ENCODE data around the gene RNF215. TPM values are rescaled to one million over a fixed set of nuclear protein-coding genes. Genes with fewer than 3 reads are reported as not detected.

Gene RNF215
- polyA plus RNA-seq, 6 donors from 2014 or later, result 0.30 to 1.0 (median 0.95) TPM; not detected in 1

GRCh38 chr22:30358541-30358940 lies 28.7 kb downstream of the RNF215 start:
- peak overlapping the region in 4 of 8 donors; percentile 37 to 95 (median 68) for H3K4me3 Mint-ChIP-seq
- peaks cover 32 to 41% (median 40%) of the 10 kb centered on the region in 3 donors for H3K4me1 Mint-ChIP-seq
- no peaks in the 10 kb centered on the region for H3K36me3 Mint-ChIP-seq
- peaks cover 0 to 2% (median 0%) of the 10 kb centered on the region in 7 donors for H3K9me3 Mint-ChIP-seq
- peaks cover 0 to 5% (median 0%) of the 10 kb centered on the region in 3 donors for H3K27me3 Mint-ChIP-seq
- peak overlapping the region in 1 of 6 donors; percentile 38 for H3K27ac Mint-ChIP-seq
- ATAC-seq (ENCODE audit: low read depth in 2 of 2) (no peak), DNase-seq (no peak)

- ATAC-seq (ENCODE audit: low read depth in 2 of 2) (no peak), DNase-seq (no peak)
- Mint-ChIP-seq H3K9me3 (peaks cover 0 to 2% (median 0%) of the 10 kb centered on the region in 7 donors), H3K27ac (peak overlapping the region; percentile 79 to 99 (median 98)), H3K4me3 (peak overlapping the region; percentile 91 to 99 (median 96)), H3K4me1 (peaks cover 33 to 43% (median 42%) of the 10 kb centered on the region in 3 donors), H3K27me3 (peaks cover 0 to 5% (median 0%) of the 10 kb centered on the region in 3 donors), H3K36me3 (no peaks in the 10 kb centered on the region)
Observed at GRCh38 chr22:30357650-30358215, 29.5 kb downstream of the RNF215 start.

- H3K27ac Mint-ChIP-seq, result peak overlapping the region; percentile 97 to 99 (median 98)
- peaks cover 0 to 2% (median 0%) of the 10 kb centered on the region in 7 donors for H3K9me3 Mint-ChIP-seq
- H3K4me1 Mint-ChIP-seq, result peaks cover 33 to 44% (median 42%) of the 10 kb centered on the region in 3 donors
- DNase-seq, result no peak
- peaks cover 0 to 5% (median 0%) of the 10 kb centered on the region in 3 donors for H3K27me3 Mint-ChIP-seq
- ATAC-seq (ENCODE audit: low read depth in 2 of 2), result peak; percentile 12 to 13
- no peaks in the 10 kb centered on the region for H3K36me3 Mint-ChIP-seq
- peak overlapping the region; percentile 91 to 99 (median 96) for H3K4me3 Mint-ChIP-seq
Observed at GRCh38 chr22:30357236-30357570, 30.0 kb downstream of the RNF215 start.

DNA sequence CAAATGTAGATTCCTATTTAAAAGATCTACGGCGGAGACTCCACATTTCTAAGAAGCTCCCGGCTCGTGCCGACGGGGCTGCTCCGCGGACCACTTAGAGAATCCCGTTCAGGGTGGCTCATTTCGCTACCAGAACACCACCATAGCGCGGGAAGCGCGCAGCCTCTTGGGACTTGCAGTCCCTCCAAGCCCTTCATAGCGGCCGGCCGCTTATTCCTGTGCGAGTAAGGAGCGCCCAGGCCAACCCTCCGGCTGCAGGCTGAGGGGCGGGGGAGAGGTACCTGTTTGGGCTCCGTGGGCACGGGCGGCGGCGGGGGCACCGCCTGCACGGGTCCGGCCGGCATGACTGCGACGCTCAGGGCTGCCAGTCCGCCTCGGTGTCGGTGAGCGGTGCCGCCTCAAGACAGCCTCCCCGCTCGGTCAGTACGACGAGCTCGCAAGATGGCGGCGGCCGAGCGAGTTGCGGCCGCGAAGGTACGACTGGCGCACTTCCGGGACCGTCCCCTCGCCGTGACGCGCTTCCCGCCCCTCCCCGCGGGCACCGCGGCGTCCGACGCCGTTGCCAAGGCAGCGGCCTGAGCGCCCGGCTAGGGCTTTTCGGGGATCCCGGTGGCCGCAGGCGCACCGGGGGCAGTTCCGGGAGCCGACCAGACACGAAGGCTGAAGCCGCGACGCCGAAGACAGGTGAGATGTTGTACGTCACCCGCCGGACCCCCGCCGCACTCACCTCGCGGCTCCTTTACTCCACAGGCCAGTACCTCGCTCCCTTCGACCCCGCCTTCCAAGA lies 30.6 kb downstream of the RNF215 start, which contains the start of the genes CCDC157 and SF3A1:
CCDC157 (plus strand) TSS at position 559 of the 787 bp plus-strand sequence. CDS start 8,994 bp downstream, outside the sequence.
SF3A1 (minus strand) TSS at position 446 of the 787 bp plus-strand sequence; CDS start at position 344, 102 bp downstream.
- Mint-ChIP-seq H3K27me3 (peaks cover 0 to 5% (median 0%) of the 10 kb centered on the region in 3 donors), H3K4me1 (peaks cover 35 to 49% (median 46%) of the 10 kb centered on the region in 3 donors), H3K27ac (peak within 1 kb of the TSS; percentile 97 to 99 (median 98)), H3K36me3 (no peaks in the 10 kb centered on the region), H3K9me3 (peaks cover 0 to 2% (median 0%) of the 10 kb centered on the region in 7 donors), H3K4me3 (peak within 1 kb of the TSS; percentile 91 to 99 (median 96))
- peak; percentile 84 to 88 for ATAC-seq (ENCODE audit: low read depth in 2 of 2)
- peak; percentile 89 for DNase-seq

- Mint-ChIP-seq H3K4me3 (peak overlapping the region in 7 of 8 donors; percentile 15 to 98 (median 95)), H3K27ac (peak overlapping the region in 5 of 6 donors; percentile 72 to 99 (median 92)), H3K36me3 (peaks cover 0 to 6% of the 10 kb centered on the region in 2 donors), H3K4me1 (peaks cover 38 to 66% (median 61%) of the 10 kb centered on the region in 3 donors), H3K9me3 (peaks cover 0 to 2% (median 0%) of the 10 kb centered on the region in 7 donors), H3K27me3 (peaks cover 0 to 5% (median 0%) of the 10 kb centered on the region in 3 donors)
- no peak for ATAC-seq (ENCODE audit: low read depth in 2 of 2)
- no peak for DNase-seq
Observed at GRCh38 chr22:30354644-30355043, 32.6 kb downstream of the RNF215 start.

DNA sequence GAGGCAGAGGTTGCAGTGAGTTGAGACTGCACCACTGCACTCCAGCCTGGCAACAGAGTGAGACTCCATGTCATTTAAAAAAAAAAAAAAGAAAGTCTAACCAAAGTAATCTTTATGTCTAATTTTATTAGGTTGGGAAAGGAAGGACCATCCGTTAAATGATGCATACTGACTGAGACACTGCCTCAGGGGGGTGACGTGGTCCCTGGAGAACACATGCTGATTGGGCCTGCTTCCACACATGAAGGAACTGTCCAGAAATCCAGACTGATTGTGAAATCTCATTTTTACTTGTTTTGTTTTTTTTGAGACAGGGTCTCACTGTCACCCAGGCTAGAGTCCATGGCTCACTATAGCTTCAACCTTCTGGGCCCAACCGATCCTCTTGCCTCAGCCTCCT lies 36.0 kb downstream of the RNF215 start:
- H3K9me3 Mint-ChIP-seq, result peaks cover 0 to 2% (median 0%) of the 10 kb centered on the region in 7 donors
- H3K27ac Mint-ChIP-seq, result peak overlapping the region in 2 of 6 donors; percentile 39 to 71
- H3K4me3 Mint-ChIP-seq, result peak overlapping the region in 1 of 8 donors; percentile 57
- ATAC-seq (ENCODE audit: low read depth in 2 of 2) (no peak), DNase-seq (no peak)
- peaks cover 0 to 9% of the 10 kb centered on the region in 2 donors for H3K36me3 Mint-ChIP-seq
- no peaks in the 10 kb centered on the region for H3K27me3 Mint-ChIP-seq
- H3K4me1 Mint-ChIP-seq, result peaks cover 32 to 66% (median 50%) of the 10 kb centered on the region in 3 donors

DNA sequence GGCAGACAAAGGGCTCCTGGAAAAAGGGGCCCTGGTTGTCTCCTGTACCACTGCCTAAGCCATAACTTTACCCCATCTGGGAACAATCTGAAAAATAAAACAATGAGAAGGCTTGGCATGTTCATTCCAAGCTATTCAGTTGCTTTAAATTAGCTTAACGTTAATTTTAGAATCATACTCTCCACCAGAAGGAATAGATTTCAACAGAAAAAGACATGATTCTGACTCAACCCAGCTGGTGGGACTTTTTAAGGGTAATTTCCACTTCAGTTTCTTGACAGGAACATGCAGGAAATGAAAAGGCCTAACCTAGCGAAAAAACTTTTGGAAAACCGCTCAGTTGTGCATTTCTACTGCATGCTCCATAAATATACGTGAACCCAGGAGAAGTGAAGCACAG lies 38.4 kb downstream of the RNF215 start:
- ATAC-seq (ENCODE audit: low read depth in 2 of 2), result no peak
- peaks cover 0 to 16% of the 10 kb centered on the region in 2 donors for H3K36me3 Mint-ChIP-seq
- no peak overlapping the region for H3K4me3 Mint-ChIP-seq
- H3K27ac Mint-ChIP-seq, result peak overlapping the region in 2 of 6 donors; percentile 57 to 70
- H3K27me3 Mint-ChIP-seq, result no peaks in the 10 kb centered on the region
- DNase-seq, result no peak
- H3K4me1 Mint-ChIP-seq, result peaks cover 13 to 42% (median 27%) of the 10 kb centered on the region in 3 donors
- H3K9me3 Mint-ChIP-seq, result no peaks in the 10 kb centered on the region

DNA sequence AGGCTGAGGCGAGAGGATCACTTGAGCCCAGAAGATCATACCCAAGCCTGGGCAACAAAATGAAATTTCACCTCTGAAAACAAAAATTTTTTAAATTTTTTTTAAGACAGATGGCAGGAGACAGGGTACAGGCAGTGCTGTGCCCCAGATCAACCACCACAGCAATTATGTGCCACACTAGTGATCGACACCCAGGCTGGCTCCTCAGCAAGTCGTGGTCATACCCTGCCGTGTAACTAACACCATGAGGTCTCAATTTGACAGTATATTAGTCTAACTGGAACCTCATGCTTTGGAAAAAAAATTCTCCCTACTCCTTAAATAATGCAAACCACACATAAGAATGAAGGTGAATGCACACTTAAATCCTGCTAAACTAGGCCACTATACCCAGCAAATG lies 38.8 kb downstream of the RNF215 start:
- DNase-seq (no peak), ATAC-seq (ENCODE audit: low read depth in 2 of 2) (no peak)
- H3K27ac Mint-ChIP-seq, result peak overlapping the region in 2 of 6 donors; percentile 57 to 70
- no peak overlapping the region for H3K4me3 Mint-ChIP-seq
- H3K9me3 Mint-ChIP-seq, result no peaks in the 10 kb centered on the region
- H3K4me1 Mint-ChIP-seq, result peaks cover 9 to 39% (median 23%) of the 10 kb centered on the region in 3 donors
- H3K36me3 Mint-ChIP-seq, result peaks cover 1 to 20% of the 10 kb centered on the region in 2 donors
- H3K27me3 Mint-ChIP-seq, result no peaks in the 10 kb centered on the region

DNA sequence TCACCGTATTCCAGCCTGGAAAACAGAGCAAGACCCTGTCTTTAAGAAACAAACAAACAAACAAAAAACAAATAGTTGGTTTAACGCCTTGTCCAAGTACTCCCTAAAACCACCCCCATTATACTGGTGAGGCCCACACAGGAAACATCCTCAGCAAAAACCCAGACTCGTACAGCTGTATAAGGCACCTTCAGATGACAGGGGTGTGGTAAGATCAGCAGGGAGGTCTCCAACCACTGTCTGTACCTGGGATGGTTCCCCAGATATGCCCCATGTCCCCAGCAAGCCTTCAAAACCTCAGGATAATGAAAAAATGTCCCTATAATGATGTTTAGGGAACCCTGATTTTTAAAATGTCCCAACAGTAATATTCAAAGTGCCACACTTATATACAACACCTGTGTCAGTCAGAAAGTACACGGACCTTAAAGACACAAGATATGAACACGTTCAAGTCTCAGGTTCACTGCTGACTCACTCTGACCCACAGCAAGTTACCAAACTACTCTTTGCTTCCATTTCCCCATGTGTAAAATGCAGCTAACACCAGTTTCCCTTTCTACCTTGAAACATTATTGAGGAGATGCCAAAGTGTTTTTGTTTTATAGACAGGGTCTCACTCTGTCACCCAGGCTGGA lies 39.8 kb downstream of the RNF215 start:
- Mint-ChIP-seq H3K27ac (peak overlapping the region in 3 of 6 donors; percentile 21 to 49 (median 37)), H3K36me3 (peaks cover 9 to 24% of the 10 kb centered on the region in 2 donors), H3K4me3 (no peak overlapping the region), H3K27me3 (no peaks in the 10 kb centered on the region), H3K4me1 (peaks cover 14 to 39% (median 23%) of the 10 kb centered on the region in 3 donors), H3K9me3 (no peaks in the 10 kb centered on the region)
- ATAC-seq (ENCODE audit: low read depth in 2 of 2) (no peak), DNase-seq (no peak)

GRCh38 chr22:30344447-30345200 lies 42.6 kb downstream of the RNF215 start:
- Mint-ChIP-seq H3K27me3 (no peaks in the 10 kb centered on the region), H3K36me3 (peaks cover 18 to 21% of the 10 kb centered on the region in 2 donors), H3K4me3 (no peak overlapping the region), H3K4me1 (peaks cover 4 to 15% (median 13%) of the 10 kb centered on the region in 3 donors), H3K27ac (no peak overlapping the region), H3K9me3 (no peaks in the 10 kb centered on the region)
- DNase-seq (no peak), ATAC-seq (ENCODE audit: low read depth in 2 of 2) (no peak)

DNA sequence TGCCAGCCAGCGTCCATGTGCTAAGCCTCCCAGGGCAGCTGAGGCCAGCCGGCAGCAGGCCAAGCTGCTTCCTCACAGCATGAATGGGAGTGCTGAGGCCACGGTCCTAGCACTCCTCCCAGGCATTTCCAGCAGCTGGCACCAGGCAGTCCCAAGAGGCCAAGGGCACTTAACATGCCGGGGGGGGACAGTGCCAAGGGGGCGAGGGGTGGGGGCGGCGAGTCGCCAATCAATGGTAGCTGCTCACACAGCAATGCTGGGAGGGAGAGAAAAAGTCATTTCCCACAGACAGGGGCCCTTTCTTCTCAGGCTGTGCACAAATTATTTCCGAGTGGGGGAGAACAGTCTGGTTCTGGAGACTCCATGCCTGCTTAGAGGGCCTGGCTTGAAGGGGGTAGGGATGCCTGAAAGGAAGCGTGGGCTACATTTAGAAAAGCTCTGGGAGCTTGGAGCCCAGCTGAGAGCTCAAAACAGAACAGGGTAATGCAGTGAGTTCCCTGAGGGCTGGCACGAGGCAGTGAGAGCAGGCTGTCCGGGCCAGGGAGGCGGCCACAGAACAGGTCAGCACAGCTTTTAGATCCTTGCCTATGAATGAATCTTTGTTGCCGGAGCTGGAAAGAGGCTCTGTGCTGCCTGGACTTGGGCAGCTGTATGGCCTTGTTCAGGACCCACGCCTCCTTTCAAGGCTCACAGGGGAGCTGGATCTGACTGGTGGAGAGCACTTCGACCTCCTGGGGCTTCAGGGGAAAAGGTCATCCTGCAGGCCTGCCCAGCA lies 46.1 kb downstream of the RNF215 start:
- Mint-ChIP-seq H3K27ac (peak overlapping the region in 2 of 6 donors; percentile 24 to 95), H3K4me1 (peaks cover 2 to 12% (median 6%) of the 10 kb centered on the region in 3 donors), H3K36me3 (peaks cover 18 to 41% of the 10 kb centered on the region in 2 donors), H3K4me3 (no peak overlapping the region), H3K9me3 (no peaks in the 10 kb centered on the region), H3K27me3 (no peaks in the 10 kb centered on the region)
- DNase-seq (no peak), ATAC-seq (ENCODE audit: low read depth in 2 of 2) (no peak)

- DNase-seq (no peak), ATAC-seq (ENCODE audit: low read depth in 2 of 2) (no peak)
- Mint-ChIP-seq H3K9me3 (no peaks in the 10 kb centered on the region), H3K4me1 (peaks cover 2 to 12% (median 6%) of the 10 kb centered on the region in 3 donors), H3K4me3 (no peak overlapping the region), H3K36me3 (peaks cover 12 to 41% of the 10 kb centered on the region in 2 donors), H3K27ac (peak overlapping the region in 1 of 6 donors; percentile 20), H3K27me3 (no peaks in the 10 kb centered on the region)
Observed at GRCh38 chr22:30338802-30339201, 48.4 kb downstream of the RNF215 start.
